ENCODE results near the gene KLF6. TPM values are rescaled to one million over a fixed set of nuclear protein-coding genes. Genes with fewer than 3 reads are reported as not detected.

KLF6 gene
- total RNA-seq, 1 experiment from 2014 or later: 27.9 TPM

GRCh38 chr10:3772361-3773171 is 12.4 kb downstream of the KLF6 start:
- ATAC-seq (no peak), DNase-seq (ENCODE audit: low spot score) (no peak)
- Mint-ChIP-seq H3K36me3 (peaks cover 11% of the 10 kb centered on the region), H3K27ac (no peak overlapping the region), H3K27me3 (ENCODE audit: low read depth) (no peaks in the 10 kb centered on the region), H3K9me3 (no peaks in the 10 kb centered on the region), H3K4me1 (peaks cover 29% of the 10 kb centered on the region), H3K4me3 (no peak overlapping the region)
- ChIA-PET POLR2A (no interaction called here), CTCF (interaction anchor here (0.6 kb wide), 1 partner anchor 205 kb away, joined by 3 read pairs; no protein-coding TSS in a partner anchor)
- TF ChIP-seq IRF1 (CRISPR knock-in tag; IDR thresholded peaks at IDR 0.05) (no peak), HMGA2 (CRISPR knock-in tag; IDR thresholded peaks at IDR 0.05) (no peak), JAZF1 (CRISPR knock-in tag; IDR thresholded peaks at IDR 0.05) (no peak), USF1 (CRISPR knock-in tag; IDR thresholded peaks at IDR 0.05) (no peak), NFE2L1 (CRISPR knock-in tag; IDR thresholded peaks at IDR 0.05) (no peak), GTF2I (CRISPR knock-in tag; conservative IDR thresholded peaks at IDR 0.05) (no peak), JUN (CRISPR knock-in tag; IDR thresholded peaks at IDR 0.05) (no peak), ZBTB21 (CRISPR knock-in tag; IDR thresholded peaks at IDR 0.05; ENCODE audit: borderline replicate concordance) (no peak), SMAD4 (CRISPR knock-in tag; IDR thresholded peaks at IDR 0.05) (no peak), IRF2 (CRISPR knock-in tag; IDR thresholded peaks at IDR 0.05; ENCODE audit: borderline replicate concordance, low read depth) (no peak), ZNF416 (CRISPR knock-in tag; IDR thresholded peaks at IDR 0.05) (no peak)
- TF ChIP-seq, protein P1, sequence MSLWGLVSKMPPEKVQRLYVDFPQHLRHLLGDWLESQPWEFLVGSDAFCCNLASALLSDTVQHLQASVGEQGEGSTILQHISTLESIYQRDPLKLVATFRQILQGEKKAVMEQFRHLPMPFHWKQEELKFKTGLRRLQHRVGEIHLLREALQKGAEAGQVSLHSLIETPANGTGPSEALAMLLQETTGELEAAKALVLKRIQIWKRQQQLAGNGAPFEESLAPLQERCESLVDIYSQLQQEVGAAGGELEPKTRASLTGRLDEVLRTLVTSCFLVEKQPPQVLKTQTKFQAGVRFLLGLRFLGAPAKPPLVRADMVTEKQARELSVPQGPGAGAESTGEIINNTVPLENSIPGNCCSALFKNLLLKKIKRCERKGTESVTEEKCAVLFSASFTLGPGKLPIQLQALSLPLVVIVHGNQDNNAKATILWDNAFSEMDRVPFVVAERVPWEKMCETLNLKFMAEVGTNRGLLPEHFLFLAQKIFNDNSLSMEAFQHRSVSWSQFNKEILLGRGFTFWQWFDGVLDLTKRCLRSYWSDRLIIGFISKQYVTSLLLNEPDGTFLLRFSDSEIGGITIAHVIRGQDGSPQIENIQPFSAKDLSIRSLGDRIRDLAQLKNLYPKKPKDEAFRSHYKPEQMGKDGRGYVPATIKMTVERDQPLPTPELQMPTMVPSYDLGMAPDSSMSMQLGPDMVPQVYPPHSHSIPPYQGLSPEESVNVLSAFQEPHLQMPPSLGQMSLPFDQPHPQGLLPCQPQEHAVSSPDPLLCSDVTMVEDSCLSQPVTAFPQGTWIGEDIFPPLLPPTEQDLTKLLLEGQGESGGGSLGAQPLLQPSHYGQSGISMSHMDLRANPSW (CRISPR knock-in tag; conservative IDR thresholded peaks at IDR 0.05; ENCODE audit: low read depth): no peak
- TF ChIP-seq, protein P2, sequence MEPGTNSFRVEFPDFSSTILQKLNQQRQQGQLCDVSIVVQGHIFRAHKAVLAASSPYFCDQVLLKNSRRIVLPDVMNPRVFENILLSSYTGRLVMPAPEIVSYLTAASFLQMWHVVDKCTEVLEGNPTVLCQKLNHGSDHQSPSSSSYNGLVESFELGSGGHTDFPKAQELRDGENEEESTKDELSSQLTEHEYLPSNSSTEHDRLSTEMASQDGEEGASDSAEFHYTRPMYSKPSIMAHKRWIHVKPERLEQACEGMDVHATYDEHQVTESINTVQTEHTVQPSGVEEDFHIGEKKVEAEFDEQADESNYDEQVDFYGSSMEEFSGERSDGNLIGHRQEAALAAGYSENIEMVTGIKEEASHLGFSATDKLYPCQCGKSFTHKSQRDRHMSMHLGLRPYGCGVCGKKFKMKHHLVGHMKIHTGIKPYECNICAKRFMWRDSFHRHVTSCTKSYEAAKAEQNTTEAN (CRISPR knock-in tag; IDR thresholded peaks at IDR 0.05): no peak
- TF ChIP-seq, protein P3, sequence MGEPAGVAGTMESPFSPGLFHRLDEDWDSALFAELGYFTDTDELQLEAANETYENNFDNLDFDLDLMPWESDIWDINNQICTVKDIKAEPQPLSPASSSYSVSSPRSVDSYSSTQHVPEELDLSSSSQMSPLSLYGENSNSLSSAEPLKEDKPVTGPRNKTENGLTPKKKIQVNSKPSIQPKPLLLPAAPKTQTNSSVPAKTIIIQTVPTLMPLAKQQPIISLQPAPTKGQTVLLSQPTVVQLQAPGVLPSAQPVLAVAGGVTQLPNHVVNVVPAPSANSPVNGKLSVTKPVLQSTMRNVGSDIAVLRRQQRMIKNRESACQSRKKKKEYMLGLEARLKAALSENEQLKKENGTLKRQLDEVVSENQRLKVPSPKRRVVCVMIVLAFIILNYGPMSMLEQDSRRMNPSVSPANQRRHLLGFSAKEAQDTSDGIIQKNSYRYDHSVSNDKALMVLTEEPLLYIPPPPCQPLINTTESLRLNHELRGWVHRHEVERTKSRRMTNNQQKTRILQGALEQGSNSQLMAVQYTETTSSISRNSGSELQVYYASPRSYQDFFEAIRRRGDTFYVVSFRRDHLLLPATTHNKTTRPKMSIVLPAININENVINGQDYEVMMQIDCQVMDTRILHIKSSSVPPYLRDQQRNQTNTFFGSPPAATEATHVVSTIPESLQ (CRISPR knock-in tag; IDR thresholded peaks at IDR 0.05): no peak

DNA sequence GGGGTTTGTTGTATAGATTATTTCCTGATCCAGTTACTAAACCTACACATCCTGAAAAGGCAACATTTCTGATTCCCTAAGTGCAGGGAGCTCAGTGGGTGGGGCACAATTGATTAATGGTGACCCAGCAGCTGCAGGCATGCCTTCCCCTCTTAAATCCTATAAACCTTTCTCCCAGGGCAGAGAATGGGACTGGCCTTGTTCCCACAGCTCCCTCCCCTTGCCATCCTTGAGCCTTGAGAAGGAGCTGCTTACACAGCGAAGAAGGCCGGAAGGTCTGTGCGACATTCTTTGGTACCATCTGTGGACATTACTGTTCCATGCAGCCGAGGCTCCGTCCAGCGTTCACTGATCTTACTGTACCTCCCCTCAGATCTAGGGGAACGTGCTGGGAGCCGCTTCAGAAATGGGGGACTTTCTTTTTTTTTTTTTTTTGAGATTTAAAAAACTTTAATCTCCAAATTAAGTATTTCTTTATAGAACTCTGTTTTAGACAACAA is 14.3 kb downstream of the KLF6 start:
- Mint-ChIP-seq H3K36me3 (0 out of 2 replicates have a peak, but pooled peaks cover 4% of the 10 kb centered on the region), H3K4me1 (peaks cover 27% of the 10 kb centered on the region), H3K4me3 (no peak overlapping the region), H3K27me3 (ENCODE audit: low read depth) (no peaks in the 10 kb centered on the region), H3K9me3 (no peaks in the 10 kb centered on the region), H3K27ac (no peak overlapping the region)
- POLR2A ChIA-PET: interaction anchor here (1.0 kb wide), 1 partner anchor 15 kb away, joined by 3 read pairs; the partner anchor contains the start of gene KLF6
- DNase-seq (ENCODE audit: low spot score): no peak
- ATAC-seq: no peak
- CTCF ChIA-PET: no interaction called here
- no peak for TF ChIP-seq NFYB (CRISPR knock-in tag; conservative IDR thresholded peaks at IDR 0.05; ENCODE audit: low read depth)
- TF ChIP-seq, protein P4, sequence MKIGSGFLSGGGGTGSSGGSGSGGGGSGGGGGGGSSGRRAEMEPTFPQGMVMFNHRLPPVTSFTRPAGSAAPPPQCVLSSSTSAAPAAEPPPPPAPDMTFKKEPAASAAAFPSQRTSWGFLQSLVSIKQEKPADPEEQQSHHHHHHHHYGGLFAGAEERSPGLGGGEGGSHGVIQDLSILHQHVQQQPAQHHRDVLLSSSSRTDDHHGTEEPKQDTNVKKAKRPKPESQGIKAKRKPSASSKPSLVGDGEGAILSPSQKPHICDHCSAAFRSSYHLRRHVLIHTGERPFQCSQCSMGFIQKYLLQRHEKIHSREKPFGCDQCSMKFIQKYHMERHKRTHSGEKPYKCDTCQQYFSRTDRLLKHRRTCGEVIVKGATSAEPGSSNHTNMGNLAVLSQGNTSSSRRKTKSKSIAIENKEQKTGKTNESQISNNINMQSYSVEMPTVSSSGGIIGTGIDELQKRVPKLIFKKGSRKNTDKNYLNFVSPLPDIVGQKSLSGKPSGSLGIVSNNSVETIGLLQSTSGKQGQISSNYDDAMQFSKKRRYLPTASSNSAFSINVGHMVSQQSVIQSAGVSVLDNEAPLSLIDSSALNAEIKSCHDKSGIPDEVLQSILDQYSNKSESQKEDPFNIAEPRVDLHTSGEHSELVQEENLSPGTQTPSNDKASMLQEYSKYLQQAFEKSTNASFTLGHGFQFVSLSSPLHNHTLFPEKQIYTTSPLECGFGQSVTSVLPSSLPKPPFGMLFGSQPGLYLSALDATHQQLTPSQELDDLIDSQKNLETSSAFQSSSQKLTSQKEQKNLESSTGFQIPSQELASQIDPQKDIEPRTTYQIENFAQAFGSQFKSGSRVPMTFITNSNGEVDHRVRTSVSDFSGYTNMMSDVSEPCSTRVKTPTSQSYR (CRISPR knock-in tag; IDR thresholded peaks at IDR 0.05): no peak
- no peak for TF ChIP-seq ZNF396 (CRISPR knock-in tag; IDR thresholded peaks at IDR 0.05; ENCODE audit: borderline replicate concordance)
- no peak for TF ChIP-seq FOXP1 (CRISPR knock-in tag; IDR thresholded peaks at IDR 0.05; ENCODE audit: borderline replicate concordance)
- TF ChIP-seq PRRX2 (CRISPR knock-in tag; IDR thresholded peaks at IDR 0.05): no peak
- TF ChIP-seq TP53 (CRISPR knock-in tag; IDR thresholded peaks at IDR 0.05): no peak
- TF ChIP-seq MXD4 (CRISPR knock-in tag; IDR thresholded peaks at IDR 0.05; ENCODE audit: borderline replicate concordance): no peak
- no peak for TF ChIP-seq CDX4 (CRISPR knock-in tag; IDR thresholded peaks at IDR 0.05; ENCODE audit: borderline replicate concordance)
- TF ChIP-seq ZNF317 (CRISPR knock-in tag; IDR thresholded peaks at IDR 0.05; ENCODE audit: borderline replicate concordance, low read depth): no peak
- no peak for TF ChIP-seq OVOL2 (CRISPR knock-in tag; IDR thresholded peaks at IDR 0.05; ENCODE audit: borderline replicate concordance)
